ENCODE measurements around the gene MCMBP.

Gene MCMBP

DNA sequence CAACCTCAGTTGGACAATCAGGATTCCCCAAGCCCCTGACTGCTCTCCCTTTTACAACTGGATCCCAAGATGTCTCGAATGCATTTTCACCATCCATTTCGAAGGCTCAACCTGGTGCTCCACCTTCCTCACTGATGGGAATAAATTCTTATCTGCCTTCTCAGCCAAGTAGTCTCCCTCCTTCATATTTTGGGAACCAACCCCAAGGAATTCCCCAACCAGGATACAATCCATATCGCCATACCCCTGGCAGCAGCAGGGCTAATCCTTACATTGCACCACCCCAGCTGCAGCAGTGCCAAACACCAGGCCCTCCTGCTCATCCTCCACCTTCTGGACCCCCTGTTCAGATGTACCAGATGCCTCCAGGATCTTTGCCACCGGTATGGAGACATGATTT lies 25.9 kb upstream of the MCMBP start:
- TF ChIP-seq, protein P1, sequence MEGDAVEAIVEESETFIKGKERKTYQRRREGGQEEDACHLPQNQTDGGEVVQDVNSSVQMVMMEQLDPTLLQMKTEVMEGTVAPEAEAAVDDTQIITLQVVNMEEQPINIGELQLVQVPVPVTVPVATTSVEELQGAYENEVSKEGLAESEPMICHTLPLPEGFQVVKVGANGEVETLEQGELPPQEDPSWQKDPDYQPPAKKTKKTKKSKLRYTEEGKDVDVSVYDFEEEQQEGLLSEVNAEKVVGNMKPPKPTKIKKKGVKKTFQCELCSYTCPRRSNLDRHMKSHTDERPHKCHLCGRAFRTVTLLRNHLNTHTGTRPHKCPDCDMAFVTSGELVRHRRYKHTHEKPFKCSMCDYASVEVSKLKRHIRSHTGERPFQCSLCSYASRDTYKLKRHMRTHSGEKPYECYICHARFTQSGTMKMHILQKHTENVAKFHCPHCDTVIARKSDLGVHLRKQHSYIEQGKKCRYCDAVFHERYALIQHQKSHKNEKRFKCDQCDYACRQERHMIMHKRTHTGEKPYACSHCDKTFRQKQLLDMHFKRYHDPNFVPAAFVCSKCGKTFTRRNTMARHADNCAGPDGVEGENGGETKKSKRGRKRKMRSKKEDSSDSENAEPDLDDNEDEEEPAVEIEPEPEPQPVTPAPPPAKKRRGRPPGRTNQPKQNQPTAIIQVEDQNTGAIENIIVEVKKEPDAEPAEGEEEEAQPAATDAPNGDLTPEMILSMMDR (IDR thresholded peaks at IDR 0.05) = no peak

DNA sequence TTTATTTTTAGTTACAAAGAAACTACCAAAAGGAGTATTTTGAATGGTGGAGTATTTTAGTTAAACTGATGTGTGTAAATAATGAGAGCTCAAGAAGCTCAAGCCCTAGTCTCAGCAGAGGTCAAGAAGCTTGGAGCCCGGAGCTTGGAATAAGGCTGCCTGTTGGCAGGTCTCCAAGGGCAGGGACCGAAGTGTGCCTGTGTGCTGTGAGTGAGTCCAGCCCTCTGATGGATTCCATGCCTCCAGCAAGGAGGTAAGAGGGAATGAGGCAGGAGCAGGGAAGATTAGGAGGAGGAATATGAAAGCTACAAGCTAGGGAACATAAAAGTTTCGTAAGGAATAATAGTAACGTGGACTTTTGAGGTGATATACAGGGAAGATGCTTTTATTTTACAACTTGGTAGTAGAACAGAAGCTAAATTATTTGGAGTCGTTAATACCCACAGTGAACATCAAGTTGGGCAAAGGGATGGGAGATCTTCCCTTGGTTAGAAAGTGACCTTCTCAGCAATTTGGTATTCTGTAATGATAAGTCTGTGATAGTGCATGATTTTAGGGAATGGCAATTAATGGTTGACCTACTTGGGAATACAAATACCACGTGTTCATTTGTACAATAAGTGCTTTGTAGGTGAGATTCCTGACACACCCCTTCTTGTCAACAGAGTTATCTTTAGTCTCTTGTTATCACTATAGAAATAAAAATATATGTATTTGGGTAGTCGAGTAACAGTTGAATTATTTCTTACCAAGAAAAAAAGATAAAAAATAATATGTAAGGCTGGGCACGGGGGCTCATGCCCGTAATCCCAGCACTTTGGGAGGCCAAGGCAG lies 24.5 kb upstream of the MCMBP start:
- TF ChIP-seq, protein P1 (IDR thresholded peaks at IDR 0.05) = no peak

DNA sequence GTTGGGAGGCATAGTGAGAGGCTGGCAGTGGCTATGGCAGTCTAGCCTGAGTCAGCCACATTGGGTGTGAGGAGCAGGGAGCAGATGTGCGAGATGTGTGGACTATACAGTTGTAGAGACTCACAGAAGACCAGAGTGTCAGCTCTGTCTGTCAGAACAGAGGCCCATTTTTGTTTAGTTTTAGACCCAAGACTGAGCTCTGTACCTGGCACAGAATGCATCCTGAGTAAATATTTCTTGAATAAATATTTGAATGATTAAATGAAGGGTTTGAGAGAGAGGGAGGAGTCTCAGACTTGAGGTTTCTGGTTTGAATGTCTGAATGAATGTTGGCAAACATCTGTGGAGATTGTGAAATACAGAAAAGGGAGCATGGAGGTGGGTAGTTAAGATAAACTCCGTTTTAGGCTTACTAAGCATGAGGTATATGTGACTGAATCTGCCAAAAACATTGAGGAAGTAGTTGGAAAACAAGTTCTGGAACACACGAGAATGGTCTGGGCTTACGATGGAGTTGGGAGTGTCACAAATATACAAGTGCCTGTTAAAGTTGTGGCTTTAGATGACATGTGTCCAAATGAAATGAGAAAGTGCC lies 23.5 kb upstream of the MCMBP start:
- TF ChIP-seq, protein P1 (IDR thresholded peaks at IDR 0.05) = no peak

DNA sequence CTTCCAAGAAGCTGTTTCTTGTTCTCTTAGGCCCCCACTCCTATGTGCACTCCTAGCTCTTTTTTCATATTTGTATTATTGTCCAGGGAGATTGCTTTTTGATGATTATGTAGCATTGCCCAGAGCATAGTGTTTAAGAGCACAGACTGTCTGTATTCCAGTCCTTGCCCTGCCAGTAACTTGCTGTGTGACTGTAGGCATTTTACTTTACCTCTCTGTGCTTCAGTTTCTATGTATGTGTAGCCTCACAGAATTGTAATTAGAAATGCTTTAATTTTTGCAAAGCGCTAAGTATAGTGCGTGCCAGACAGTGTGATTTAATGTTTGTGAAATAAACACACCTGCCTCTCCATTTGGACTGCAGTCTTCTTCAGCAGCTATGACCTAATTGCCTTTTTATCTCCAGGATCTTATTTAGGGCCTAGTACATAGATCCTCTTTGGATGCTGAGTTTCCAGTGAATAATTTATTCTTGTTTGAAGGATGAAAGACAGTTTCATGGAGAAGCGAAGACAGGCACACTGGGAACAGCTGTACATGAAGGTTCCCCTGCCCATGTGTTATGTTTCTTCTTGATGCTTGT lies 21.3 kb upstream of the MCMBP start:
- TF ChIP-seq, protein P1 (IDR thresholded peaks at IDR 0.05) = no peak

DNA sequence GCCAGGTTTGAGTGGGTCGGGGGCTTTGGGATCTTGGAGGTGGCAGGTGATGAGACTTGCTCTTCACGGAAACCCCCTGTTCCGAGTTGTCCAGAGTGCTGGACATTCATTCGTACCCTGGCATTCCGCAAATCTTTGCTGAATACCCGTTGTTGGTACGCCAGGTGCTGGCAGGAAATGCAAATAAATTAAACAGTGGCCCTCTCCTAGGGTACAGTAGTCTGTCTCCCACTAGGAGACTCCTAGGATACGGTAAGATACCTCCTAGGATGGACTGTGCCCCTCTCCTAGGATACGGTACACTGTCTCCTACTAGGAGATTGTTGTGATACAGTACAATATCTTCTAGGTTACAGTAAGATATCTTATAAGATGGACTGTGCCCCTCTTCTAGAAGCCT lies 20.4 kb upstream of the MCMBP start:
- TF ChIP-seq, protein P1 (IDR thresholded peaks at IDR 0.05) = no peak

DNA sequence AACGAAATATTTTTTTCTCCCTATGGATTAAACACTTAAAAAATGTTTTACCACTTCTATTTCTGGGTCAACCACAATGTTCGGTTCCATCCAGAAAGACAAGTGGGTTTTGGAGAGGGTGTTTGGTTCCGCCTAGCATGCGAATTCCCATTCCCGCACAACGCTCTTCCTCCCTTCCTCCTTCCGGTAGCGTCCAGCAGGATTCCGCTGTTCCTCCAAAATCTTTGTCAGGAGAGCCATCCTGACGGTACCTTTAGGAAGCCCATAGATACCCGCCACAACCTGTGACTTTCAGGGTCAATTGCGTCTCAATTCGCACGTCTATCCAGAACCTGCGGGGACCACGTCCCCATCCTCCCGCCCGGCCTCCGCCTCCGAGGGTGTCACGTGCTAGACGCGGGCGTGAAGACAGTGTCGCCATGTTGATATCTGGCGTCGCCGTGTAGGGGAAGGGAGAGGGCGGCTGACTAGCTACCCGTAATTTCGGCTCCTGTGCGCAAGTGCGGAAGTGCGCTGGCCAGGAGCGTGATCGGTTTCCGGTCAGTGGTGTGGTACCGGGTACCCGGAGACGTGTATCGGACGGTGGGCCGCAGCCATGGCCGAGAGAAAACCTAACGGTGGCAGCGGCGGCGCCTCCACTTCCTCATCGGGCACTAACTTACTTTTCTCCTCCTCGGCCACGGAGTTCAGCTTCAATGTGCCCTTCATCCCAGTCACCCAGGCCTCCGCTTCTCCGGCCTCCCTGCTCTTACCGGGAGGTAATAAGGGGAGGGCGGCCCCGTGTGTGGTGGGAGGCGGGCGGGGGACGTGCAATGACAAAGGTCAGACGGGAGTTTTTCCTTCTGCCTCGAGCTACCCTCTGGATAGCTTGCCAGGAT lies 19.8 kb upstream of the MCMBP start, which contains the start of gene SEC23IP:
TSS of gene SEC23IP (plus strand) at position 543 of the 878 bp plus-strand sequence. CDS start at position 596, 53 bp downstream.
- TF ChIP-seq, protein P1 (IDR thresholded peaks at IDR 0.05) = no peak

DNA sequence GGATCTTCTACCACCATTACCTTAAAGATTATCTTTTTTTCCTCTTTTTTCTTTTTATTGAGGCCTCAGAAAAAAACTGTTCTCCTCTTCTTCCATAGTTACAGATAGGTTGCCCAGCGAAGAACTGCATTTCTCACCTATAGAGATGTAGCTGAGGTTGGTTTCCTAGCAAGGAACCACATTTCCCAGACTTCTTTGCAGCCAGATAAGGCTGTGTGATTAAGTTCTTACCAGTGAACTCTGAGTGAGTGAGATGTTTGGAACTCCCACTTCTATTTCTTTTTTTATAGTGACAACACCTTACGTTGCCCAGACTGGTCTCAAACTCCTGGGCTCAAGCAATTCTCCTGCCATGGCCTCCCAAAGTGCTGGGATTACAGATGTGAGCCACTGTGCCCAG lies 5.9 kb upstream of the MCMBP start:
- TF ChIP-seq, protein P1 (IDR thresholded peaks at IDR 0.05) = no peak

All from LNCAP (cell line).